HG03108 (cell line): Measurements from ENCODE around the gene TMCC1.
"Not testable (repeated sequence)": the region's sequence is repeated elsewhere in the genome, so short reads cannot be mapped to it uniquely, and the experiment has no call there.

Source experiments
- ATAC-seq: cut with Tn5 transposase; IDR thresholded peaks from one replicate; pipeline ENCODE4 v1.9.1; 2021; ENCODE audit warnings: moderate library complexity; ENCODE audit not compliant: unreplicated experiment

The TMCC1 gene

DNA sequence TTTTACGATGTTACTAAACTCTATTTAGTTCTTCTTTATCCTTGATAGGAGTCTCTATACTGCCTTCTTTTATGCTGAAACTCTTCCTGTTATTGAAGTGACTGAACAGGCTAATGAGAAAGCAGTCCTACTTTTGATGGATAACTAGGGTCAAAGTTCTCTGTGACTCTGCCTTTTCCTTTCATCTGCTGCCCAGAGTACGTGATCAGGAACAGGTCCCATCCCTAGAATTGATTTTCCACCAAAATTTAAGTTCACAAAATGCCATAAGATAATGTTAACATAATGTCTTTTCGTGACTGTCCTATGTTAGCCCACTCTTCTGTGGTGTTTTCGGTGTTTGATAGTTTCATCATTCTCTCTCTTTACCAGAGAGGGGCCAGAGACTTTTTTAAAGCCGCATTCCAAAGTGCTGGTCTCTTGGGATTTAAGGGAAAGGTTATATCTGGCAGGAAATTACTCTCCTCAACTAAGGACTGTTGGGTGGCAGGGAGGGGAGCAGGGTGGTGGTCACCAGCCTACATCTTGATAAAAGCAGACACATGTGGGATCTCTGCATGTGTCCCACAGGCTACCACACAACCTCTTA, 236.8 kb downstream of the TMCC1 start:
- ATAC-seq = no peak

- no peak for ATAC-seq
These were observed 238.2 kb downstream of the TMCC1 start for GRCh38 chr3:129655291-129655700.

GRCh38 chr3:129654131-129654530, 239.4 kb downstream of the TMCC1 start:
- ATAC-seq = no peak

DNA sequence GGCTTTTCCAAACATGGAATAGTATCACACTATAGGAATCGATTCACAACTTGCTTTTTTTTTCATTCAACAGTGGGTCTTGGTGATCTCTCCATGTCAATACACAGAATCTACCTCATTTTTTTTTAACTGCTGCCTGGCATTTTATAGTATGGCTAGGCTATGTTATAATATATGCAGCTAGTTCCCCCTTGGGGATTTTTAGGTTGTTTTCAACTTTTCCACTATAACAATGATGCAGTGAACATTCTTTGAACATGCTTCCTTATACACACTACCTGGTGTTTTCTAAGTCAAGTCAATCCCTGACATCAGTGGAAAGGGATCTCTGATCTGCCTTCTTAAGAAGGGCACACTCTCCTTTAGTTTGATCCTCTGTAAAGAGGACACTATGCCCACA, 240.5 kb downstream of the TMCC1 start:
- ATAC-seq = no peak

- ATAC-seq = no peak
These were observed 241.9 kb downstream of the TMCC1 start for GRCh38 chr3:129651435-129652202.

DNA sequence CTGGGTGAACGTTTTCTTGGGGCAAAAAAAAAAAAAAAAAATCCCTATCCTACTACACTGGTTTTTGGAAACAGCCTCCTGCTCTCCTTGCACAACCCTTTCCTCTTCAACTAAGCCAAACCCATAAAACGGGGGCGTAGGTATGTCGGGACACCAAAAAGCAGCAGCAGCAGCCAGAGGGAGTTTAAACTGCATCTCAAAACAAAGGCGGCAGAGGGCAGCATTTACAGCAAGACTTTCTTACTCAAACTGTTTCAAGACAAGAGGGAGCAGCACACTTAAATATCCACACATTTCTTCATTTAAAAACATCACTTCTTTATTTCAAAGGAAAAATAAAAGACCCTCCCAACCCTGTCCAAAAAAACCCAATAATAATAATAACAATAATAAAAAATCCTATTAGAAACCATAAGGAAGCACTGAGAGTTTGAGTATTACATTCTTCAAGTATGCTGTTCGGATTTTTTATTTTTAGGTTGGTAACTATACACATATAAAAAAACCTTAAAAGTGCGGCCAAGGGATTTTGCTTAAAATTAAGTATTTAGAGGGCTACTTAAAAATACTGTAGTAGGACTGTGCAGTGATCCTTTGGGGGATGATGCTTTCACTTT, 243.1 kb downstream of the TMCC1 start:
- ATAC-seq = no peak

- no peak for ATAC-seq
These were observed 245.1 kb downstream of the TMCC1 start for GRCh38 chr3:129648391-129648790.

DNA sequence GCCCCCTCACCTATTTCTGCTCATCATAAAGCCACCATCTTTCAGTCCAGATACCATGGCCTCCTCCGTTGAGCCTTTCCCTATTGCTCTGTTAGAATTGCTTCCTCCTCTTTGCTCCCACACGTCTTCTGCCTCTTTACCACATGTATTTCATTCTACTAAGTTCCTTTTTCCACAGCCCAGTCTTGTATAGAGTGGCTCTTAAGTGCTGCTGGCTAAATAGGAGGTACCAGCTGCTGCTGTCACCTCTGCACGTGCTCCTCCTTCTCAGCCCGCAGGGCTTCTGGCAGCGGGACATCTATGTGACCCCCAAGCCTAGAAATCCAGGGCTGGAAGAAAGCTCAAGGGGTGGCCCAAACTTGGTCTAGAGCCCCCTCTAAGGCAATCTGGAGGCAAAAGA, 248.2 kb downstream of the TMCC1 start:
- ATAC-seq = no peak

DNA sequence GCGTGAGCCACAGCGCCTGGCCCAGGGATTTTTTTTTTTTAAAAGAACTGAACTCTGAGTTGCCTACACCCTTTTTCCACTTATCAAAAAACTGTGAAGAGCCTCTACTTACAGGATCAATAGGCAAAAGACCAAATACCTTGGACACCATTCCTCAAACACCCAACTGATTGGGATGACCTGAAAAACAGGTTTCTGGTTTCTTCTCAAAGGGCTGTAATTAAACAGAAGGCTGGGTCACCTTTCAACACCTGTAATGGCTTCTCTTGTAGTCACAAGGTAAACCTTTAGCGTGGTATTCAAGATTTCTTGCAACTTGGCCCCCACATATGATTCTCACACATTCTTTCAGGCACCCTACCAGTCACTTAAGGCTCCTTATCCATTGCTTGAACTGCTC, 248.7 kb downstream of the TMCC1 start:
- ATAC-seq = no peak

DNA sequence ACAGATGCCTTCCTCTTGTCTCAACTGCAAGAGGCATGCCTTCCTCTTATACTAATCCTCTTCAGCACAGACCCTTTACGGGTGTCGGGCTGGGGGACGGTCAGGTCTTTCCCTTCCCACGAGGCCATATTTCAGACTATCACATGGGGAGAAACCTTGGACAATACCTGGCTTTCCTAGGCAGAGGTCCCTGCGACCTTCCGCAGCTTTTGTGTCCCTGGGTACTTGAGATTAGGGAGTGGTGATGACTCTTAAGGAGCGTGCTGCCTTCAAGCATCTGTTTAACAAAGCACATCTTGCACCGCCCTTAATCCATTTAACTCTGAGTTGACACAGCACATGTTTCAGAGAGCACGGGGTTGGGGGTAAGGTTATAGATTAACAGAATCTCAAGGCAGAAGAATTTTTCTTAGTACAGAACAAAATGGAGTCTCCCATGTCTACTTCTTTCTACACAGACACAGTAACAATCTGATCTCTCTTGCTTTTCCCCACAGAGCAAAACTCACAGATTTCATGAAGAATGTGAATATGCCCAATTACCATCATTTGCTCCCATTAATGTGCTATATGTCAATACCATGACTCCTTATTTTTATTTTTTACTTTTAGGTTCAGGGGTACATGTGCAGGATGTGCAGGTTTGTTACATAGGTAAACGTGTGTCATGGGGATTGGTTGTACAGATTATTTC, 251.8 kb downstream of the TMCC1 start:
- ATAC-seq = not testable (repeated sequence)

DNA sequence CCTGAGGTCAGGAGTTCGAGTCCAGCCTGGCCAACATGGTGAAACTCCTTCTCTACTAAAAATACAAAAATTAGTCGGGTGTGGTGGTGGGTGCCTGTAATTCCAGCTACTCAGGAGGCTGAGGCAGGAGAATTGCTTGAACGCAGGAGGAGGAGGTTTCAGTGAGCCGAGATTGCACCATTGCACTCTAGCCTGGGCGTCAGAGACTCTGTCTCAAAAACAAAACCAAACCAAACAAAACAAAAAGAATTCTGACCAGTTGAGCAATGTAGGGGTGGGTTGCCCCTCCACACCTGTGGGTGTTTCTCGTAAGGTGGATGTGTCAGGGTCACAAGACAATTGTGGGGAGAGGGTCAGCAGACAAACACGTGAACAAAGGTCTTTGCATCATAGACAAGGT, 252.5 kb downstream of the TMCC1 start:
- ATAC-seq = not testable (repeated sequence)

GRCh38 chr3:129638481-129638880, 255.0 kb downstream of the TMCC1 start:
- ATAC-seq = no peak

DNA sequence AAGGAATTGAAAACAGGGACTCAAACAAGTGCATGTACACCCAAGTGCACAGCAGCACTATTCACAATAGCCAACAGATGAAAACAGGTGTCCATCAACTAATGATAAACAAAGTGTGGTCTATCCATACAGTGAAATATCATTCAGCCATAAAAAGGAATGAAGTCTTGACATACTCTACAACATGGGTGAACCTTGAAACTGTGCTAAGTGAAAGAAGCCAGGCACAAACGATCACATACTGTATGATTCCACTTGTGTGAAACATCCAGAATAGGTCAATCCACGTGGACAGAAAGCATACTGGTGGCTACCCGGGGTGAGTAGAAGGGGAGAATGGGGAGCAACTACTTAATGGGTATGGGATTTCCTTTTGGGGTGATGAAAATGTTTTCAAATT, 257.4 kb downstream of the TMCC1 start:
- ATAC-seq = no peak

DNA sequence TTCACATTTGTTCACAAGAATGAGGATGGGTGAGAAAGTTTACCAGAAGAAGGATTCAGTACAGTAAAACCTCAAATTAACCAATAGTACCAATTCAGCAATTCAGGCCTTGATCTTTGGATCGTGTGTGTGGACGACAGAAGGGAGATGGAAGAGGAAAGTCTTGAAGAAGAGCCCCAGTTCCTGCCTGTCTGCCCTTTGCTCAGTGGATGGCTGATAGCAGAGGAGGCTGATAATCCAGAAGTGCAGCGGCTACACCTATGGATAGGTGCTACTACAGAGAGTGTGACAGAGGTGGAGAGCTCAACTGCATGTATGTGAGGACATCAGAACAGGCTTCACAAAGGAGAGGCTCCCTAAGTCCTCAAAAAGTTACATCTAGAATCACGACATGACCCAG, 257.9 kb downstream of the TMCC1 start:
- ATAC-seq = no peak

GRCh38 chr3:129633751-129634481, 259.6 kb downstream of the TMCC1 start:
- ATAC-seq = no peak

DNA sequence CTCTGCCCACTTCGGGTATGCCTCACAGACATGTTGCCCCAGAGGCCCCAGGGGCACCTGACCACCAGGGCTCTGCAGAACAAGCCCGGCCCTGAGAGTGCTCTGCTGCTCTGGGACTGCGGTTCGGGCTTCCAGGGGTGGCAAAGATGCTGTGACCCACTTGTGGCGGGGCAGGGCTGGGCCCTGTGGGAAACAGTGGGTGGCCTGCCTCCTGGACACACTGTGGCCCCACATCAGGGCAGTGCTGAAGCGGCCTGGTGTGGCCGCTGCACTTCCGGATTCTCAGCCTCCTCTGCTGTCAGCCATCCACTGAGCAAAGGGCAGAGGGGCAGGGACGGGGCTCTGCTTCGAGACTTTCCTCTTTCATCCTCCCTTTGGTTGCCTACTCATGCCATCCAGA, 260.5 kb downstream of the TMCC1 start:
- no peak for ATAC-seq

DNA sequence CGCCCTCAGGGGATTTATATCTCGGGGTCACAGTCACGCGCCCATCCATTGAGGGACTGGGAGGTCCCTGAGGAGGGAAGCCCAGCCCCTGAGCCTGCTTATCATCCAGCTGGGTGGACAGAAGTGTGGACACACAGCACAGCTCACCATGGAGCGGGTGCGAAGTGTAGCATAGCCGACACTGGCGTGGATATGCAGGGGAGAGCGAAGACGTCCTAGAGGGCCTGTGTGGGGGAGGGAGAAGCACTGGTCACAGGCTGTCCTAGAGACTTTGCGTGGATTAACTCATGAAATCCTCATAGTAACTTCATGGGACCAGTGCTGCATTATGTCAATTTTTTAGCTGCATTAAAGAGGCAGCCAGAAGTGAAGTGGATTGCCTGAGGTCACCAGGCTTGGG, 261.0 kb downstream of the TMCC1 start:
- no peak for ATAC-seq

GRCh38 chr3:129632056-129632455, 261.5 kb downstream of the TMCC1 start:
- no peak for ATAC-seq

GRCh38 chr3:129629011-129629410, 264.5 kb downstream of the TMCC1 start:
- no peak for ATAC-seq

- no peak for ATAC-seq
These were observed 265.4 kb downstream of the TMCC1 start for GRCh38 chr3:129628169-129628522.
